DMS 273 treated with DMSO at 0.1 percent for 48 hours (cell line): ENCODE data around the gene RSPH1.

Source experiments
- DNase-seq: peaks from one replicate; lab custom pipeline; 2025; lab: John Stamatoyannopoulos, UW

RSPH1 gene

DNA sequence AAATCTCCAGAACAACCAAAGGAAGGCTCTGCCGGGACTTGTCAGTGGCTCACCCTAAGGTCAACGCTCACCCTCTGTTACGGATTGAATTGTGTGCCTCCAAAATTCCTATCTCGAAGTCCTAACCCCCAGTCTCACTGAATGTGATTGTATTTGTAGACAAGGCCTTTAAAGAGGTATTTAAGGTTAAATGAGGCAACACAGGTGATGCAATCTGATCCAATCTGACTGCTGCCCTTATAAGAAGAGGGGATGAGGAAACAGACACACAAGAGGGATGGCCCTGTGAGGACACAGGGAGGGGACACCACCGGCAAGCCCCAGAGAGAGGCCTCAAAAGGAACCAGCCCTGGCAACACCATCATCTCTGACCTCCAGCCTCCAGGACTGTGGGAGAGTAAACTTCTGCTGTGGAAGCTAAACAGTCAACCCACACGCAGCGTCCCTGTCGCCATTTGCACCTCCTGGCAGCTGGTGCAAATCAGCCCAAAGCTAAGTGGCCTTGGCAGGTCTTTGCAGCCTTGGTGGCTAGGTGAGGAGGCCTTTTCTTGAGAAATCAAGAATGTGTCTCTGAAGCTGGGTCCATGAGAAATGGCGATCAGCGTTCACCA lies 68.1 kb downstream of the RSPH1 start:
- DNase-seq: no peak

DNA sequence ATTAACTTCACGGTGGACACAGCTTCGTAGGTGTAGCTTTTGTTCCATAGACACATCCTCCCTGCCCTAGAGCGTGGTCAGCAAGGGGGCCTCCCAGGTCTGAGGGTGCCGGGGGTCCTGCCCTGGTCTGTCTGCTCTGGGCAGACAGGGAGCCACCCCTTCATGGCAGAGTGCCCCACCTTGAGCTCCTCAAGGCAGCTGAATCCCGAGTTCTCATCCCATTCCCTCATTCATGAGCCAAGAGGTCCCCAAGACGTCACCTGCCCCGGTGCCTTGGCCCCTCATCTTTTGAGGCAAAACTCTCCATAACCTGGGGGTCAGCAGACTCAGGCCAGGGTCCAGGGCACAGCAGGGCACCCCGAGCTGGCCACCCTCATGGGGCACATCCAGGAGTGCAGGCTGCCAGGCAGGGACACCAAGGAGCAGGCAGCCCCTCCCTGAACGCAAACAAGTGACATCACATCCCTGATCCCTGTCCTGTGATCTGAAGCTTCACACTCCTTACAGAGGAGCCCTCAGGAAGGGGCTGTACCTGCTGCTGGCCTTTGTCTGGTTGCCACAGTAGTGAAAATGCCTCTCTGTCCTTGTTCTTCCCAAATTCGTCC lies 69.0 kb downstream of the RSPH1 start:
- DNase-seq: no peak

DNA sequence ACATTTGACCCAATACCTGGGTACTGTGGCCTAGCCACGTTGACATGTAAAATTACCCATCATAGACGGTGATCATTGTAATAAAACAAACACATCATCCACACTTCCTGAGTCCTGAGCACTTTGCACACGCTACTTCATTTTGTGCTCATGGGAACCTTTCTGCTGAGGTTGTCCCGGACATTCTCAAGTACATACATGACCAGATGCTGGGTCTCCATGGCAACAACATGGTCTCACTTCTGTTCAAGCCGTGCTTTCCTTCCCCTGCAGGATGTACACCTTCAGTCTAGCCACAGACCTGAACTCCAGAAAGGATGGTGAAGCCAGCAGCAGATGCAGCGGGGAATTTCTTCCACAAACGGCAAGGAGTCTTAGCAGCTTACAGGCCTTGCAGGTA lies 69.6 kb downstream of the RSPH1 start:
- DNase-seq: no peak

DNA sequence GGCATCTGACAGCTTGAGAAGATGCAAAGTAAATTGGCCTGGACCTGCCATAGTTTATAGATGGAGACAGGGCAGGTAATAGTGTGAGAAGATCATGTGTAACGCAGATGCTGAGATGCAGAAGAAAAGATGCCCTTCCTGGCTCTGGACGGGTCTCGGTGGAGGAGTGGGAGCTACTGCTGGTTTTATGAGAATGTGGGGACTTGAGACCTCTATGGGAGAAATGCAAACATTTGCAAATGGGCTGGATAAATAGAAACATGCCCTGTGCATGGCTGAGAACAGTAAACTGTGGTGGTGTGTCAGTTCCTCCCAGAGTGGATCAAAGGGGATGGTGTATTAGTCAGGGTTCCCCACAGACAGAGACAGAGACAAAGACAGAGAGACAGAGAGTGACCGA lies 70.4 kb downstream of the RSPH1 start:
- no peak for DNase-seq

DNA sequence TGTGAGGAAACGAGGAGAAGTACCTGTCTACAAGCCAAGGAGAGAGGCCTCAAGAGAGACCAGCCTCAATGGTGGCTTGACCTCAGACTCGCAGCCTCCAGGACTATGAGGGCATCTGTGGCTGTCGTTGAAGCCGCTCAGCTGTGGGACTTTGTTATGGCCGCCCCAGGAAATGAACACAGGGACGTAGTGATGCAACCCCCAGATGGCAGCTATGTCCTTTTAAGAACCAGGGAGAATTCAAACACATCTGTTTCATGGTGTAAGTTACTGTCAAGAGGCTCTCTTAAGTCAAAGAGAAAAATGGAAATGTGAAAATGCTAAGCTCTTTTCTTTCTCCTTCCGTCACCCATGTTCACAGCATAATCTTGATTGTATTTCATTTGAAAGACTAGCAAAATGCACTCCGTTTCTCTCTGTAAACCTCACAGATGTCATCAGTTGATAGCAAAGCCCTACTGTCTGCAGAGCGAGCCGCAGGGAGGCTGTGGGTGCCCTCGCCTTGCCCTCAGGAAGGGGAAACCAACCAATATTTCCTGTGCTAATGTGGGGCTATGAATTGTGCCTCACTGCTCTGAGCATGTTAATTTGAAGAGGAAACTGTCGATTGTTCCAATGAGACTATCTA lies 71.0 kb downstream of the RSPH1 start:
- no peak for DNase-seq

DNA sequence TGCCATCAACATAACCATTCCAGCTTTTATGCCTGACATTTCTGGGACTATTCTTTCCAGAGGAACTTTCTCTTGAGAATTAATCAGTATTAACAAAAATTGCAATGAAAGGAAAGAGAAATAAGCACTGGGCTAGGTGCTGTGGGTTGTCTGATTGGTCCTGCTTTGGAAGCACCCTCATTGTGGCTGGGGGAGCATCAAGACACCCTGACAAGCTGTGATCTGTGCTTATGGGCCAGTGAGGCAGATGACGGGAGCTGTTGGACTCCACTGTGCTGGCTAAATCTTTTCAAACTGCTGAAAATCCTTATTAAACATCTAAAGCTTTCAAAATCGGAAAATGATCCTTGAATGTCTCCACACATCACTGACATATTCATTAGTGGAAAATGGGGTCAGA lies 72.3 kb downstream of the RSPH1 start:
- DNase-seq: no peak

DNA sequence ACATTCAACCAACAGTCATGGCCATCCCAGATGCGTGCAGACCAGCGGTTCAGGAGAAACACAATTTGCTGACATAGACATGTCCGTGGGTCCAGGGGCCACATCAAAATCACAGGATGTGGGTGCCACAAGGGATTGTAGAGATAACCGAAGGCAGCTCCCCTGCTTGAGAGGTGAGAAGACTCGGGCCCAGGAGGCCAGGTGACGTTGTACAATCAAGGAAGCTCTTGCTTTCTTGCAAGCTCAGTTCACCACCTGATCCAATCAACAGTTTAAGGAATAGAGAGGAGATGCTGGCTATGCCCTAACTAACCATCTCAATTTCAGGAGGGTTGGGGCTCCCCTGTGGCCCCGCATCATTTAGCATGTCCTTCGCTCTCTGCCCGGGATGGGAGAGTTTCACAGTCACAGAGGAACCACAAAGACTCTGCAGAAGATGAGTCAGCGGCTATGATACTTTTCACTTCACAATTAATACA lies 72.8 kb downstream of the RSPH1 start:
- no peak for DNase-seq
